BLaER1 (cell line): ENCODE data around the gene KCNH1.

Experiments
- H3K27ac ChIP-seq: shearing (Covaris generic); formaldehyde crosslinking; 2 replicates; pipeline ENCODE4 v1.8.1; 2022
- H3K27me3 ChIP-seq: shearing (Covaris generic); formaldehyde crosslinking; 2 replicates; pipeline ENCODE4 v1.8.1; 2022
- H3K36me3 ChIP-seq: shearing (Covaris generic); formaldehyde crosslinking; 2 replicates; pipeline ENCODE4 v1.8.1; 2022
- H3K4me1 ChIP-seq: shearing (Covaris generic); formaldehyde crosslinking; 2 replicates; pipeline ENCODE4 v1.8.1; 2022
- H3K4me2 ChIP-seq: shearing (Covaris generic); formaldehyde crosslinking; 2 replicates; pipeline ENCODE4 v1.8.1; 2022
- H3K4me3 ChIP-seq: shearing (Covaris generic); formaldehyde crosslinking; 2 replicates; pipeline ENCODE4 v1.8.1; 2022
- H3K9ac ChIP-seq: shearing (Covaris generic); formaldehyde crosslinking; 2 replicates; pipeline ENCODE4 v1.8.1; 2022
- H3K9me3 ChIP-seq: shearing (Covaris generic); formaldehyde crosslinking; 2 replicates; pipeline ENCODE4 v1.8.1; 2022
- H4K20me1 ChIP-seq: shearing (Covaris generic); formaldehyde crosslinking; 2 replicates; pipeline ENCODE4 v1.8.1; 2022
- Cebpa-rat ChIP-seq: shearing (Covaris generic); IDR thresholded peaks from 2 replicates; pipeline ENCODE4 v1.8.1; 2022

The KCNH1 gene

DNA sequence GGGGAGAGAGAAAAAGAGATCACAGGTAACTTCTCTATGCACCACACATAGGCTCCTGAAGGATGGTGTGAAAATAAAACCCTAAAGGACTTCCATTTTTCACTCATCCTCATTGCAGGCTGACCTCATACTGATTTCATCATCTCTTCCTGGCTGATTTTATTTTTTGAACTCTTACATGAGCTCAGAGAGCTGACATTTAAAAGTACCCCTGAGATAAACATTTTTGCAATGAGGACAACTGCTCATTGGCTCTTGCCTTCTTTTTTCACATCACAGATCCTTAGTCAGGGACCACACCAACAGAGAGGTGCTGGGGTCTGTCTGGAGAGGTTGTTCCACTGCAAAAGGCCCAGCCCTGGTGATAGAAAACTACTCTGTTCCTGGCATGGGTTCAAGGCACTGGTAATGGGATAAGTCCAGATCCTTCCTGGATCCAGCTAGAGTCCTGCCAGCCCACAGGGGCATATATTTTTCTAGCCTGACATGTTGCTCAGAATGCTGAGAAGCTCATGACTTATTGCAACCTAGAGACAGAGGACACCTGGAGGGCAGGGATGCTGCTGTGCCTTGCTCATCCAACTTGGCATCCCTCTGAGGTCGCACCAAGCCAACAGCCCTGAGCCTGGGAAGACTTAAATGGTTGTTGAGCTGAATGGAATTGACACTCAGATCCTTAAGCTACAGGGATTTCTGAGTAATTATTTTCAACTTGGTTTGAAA lies 445.3 kb downstream of the KCNH1 start:
- H3K9ac ChIP-seq = no peak overlapping the region
- no peak for TF ChIP-seq Cebpa-rat
- H4K20me1 ChIP-seq = no peaks in the 10 kb centered on the region

DNA sequence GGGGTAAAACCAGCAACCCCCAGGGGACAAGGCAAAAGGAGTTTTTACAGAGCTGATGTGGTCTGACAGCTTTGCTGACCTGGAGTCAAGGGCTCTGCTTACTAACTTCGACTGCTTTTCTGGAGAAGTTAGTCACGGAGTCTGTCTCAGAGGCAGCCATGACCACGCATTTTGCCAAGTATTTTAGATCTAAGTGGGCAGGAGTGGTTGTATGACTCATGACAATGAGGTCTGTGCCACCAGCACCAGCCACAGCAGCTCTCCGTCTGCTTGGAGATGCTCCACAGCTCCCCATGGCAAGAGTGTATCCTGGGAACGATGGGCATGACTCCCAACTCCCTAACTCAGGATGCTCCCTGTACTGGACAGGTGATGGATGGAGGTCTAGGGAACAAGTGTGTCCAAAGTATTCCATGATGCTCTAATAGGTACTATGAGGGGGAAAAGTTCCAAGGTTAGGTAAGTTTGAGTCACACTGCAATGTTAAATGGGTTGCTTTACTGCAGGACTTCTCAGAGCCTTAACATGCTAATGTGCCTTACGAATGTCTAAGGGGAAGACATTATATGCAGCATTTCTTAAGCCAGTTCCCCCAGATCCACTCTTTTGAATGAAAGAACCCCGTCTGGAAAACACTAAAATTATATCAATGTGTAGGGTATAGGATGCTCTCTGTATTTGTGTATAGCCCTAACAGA lies 446.2 kb downstream of the KCNH1 start:
- H3K4me2 ChIP-seq = no peak overlapping the region
- no peaks in the 10 kb centered on the region for H3K9me3 ChIP-seq
- H3K27ac ChIP-seq = no peak overlapping the region
- no peaks in the 10 kb centered on the region for H3K27me3 ChIP-seq
- no peak overlapping the region for H3K9ac ChIP-seq
- H3K4me1 ChIP-seq = peaks cover 19% of the 10 kb centered on the region
- no peaks in the 10 kb centered on the region for H3K36me3 ChIP-seq
- no peak for TF ChIP-seq Cebpa-rat
- no peaks in the 10 kb centered on the region for H4K20me1 ChIP-seq
- no peak overlapping the region for H3K4me3 ChIP-seq

More for the DNA sequence above, 445.3 kb downstream of the KCNH1 start:
- no peak overlapping the region for H3K27ac ChIP-seq
- no peaks in the 10 kb centered on the region for H3K27me3 ChIP-seq
- no peaks in the 10 kb centered on the region for H3K9me3 ChIP-seq
- H3K4me1 ChIP-seq = peaks cover 24% of the 10 kb centered on the region
- no peak overlapping the region for H3K4me3 ChIP-seq
- no peaks in the 10 kb centered on the region for H3K36me3 ChIP-seq
- no peak overlapping the region for H3K4me2 ChIP-seq

DNA sequence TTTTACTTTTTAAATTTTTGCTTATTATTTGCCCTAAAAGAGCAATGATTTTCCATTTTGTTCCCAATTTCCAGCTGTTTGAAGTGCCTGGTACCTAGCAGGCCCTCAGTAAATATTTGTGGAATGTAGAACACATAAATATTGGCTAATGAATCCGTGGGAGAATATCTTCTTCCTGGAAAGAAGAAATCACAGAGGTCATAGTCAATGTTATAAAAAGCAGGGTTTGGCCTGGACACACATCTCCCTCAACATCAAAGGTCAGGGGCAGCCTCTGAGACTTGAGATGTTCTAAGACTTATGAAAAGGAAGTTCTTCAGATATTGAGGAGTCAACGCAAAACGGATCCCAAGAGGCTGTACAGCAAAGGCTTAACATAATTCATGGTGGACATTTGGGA lies 447.1 kb downstream of the KCNH1 start:
- no peaks in the 10 kb centered on the region for H3K27me3 ChIP-seq
- no peak for TF ChIP-seq Cebpa-rat
- H3K9ac ChIP-seq = no peak overlapping the region
- H3K4me1 ChIP-seq = peaks cover 15% of the 10 kb centered on the region
- H3K36me3 ChIP-seq = no peaks in the 10 kb centered on the region
- no peak overlapping the region for H3K27ac ChIP-seq
- no peak overlapping the region for H3K4me3 ChIP-seq
- H4K20me1 ChIP-seq = no peaks in the 10 kb centered on the region
- no peaks in the 10 kb centered on the region for H3K9me3 ChIP-seq
- H3K4me2 ChIP-seq = no peak overlapping the region

DNA sequence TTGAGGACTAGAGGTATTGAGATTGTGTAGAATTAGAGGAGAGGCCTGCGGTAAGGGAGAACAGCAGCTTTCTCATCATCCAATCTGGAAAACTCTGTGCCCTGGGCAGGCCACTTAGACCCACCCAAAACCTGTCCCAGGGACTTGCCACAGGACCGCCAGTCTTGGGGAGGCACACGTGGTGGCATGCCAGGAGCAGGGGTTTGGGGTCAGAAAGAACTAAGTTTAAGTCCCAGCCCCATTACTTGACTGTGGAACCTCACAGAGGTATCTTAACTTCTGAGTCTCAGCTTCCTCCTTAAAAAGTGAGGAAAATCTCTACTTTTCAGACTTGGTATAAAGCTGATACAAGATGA lies 448.7 kb downstream of the KCNH1 start:
- no peak for TF ChIP-seq Cebpa-rat
- Histone ChIP-seq H3K9me3 (no peaks in the 10 kb centered on the region), H3K4me2 (no peak overlapping the region), H4K20me1 (no peaks in the 10 kb centered on the region), H3K27me3 (no peaks in the 10 kb centered on the region), H3K4me1 (peaks cover 15% of the 10 kb centered on the region), H3K4me3 (no peak overlapping the region), H3K27ac (no peak overlapping the region), H3K9ac (no peak overlapping the region), H3K36me3 (no peaks in the 10 kb centered on the region; the same call in 1 of the 2 replicates)

DNA sequence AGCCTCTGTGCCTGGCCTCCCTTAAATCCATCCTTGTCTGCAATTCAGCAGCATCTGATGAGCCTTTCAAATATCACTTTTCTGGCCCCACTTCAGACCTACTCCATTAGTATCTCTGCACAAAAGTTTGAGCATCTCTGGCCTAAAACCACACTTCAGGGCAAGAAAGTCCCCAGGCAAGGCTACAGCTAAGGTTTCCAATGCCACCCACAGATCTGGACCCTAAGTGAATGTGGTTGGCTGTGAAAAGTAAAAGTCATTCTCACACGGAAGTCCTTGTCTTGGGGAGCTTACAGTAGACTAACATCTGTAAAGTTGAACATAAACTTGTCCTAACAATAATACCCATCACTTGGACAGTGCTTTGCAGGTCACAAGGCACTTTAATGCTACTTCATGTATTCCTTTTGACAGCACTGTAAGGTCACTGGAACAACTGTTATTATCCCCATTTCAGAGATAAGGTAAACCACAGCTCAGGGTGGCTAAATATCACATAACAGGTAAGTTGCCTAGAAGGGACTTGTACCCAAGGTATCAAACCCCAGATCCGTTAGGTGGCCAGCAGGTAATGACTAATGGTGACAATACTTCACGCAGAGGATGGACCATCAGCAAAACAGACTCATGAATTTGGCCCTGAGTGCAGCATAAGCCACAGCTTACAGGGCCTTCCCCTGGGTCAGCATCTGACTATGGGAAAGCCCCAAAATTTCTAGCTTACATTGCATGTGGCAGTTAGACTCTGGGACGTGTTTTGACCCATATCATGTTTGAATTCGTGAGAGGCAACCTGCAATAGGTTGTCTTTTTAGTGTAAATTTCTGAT lies 449.3 kb downstream of the KCNH1 start:
- Histone ChIP-seq H3K4me2 (no peak overlapping the region), H3K9ac (no peak overlapping the region), H3K4me3 (no peak overlapping the region), H3K4me1 (peaks cover 15% of the 10 kb centered on the region), H4K20me1 (no peaks in the 10 kb centered on the region), H3K27me3 (no peaks in the 10 kb centered on the region), H3K9me3 (no peaks in the 10 kb centered on the region), H3K36me3 (no peaks in the 10 kb centered on the region; the same call in 1 of the 2 replicates), H3K27ac (no peak overlapping the region)
- no peak for TF ChIP-seq Cebpa-rat

DNA sequence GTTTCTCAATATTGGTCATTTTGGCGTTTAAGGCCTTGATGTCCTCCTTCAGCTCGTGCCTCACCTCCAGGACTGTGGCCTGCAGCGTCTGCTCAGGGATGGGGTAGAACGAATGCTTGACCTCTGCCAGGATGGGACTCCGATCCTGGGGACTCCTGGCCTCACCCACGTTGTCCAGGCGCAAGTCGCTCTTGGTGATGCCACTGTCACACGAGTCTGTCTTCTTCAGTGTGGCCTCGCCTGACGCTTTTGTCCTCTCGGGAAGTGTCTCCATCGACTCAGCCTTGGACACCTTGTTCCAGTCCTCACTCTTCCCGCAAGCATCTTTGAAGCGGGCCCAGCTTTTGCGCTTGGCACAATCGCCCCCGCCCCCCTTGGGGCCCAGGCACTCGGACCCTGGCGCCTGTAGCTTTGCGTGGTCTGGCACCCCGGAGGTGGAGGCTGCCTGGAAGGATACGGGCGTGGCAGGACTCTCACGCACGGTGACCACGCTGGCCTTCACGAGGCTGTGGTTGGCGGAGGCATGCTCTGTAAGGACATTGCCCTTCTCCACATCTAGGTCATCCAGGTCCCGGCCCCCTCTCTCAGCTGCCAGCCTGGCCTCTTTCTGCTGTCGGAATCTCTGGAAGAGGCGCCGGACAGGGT lies 450.4 kb downstream of the KCNH1 start:
- H3K9ac ChIP-seq = no peak overlapping the region
- H3K27me3 ChIP-seq = no peaks in the 10 kb centered on the region
- H4K20me1 ChIP-seq = no peaks in the 10 kb centered on the region
- no peak for TF ChIP-seq Cebpa-rat
- H3K36me3 ChIP-seq = no peaks in the 10 kb centered on the region; the same call in 1 of the 2 replicates
- no peak overlapping the region for H3K27ac ChIP-seq
- no peaks in the 10 kb centered on the region for H3K9me3 ChIP-seq
- no peak overlapping the region for H3K4me2 ChIP-seq
- H3K4me3 ChIP-seq = no peak overlapping the region
- H3K4me1 ChIP-seq = peaks cover 15% of the 10 kb centered on the region

DNA sequence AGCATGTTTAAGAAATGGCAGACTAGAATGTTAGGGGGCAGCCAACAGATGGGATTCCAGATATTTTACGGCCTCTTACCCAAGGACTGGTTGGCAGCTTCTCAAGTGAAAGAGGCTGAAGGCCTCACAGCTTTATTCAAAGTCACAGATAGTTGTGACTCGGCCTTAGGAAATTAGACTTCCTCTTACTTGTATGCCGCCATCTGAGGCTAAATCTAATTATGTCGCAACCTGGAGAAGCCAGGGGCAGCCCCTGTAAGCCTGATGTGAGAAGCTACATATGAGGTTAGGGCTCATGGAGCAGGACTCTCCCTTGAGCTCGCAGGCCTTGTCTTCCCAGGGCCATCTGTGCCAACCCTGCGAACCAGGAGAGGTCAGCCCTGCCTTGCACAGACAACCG lies 452.8 kb downstream of the KCNH1 start:
- Histone ChIP-seq H3K4me1 (peaks cover 7% of the 10 kb centered on the region), H4K20me1 (no peaks in the 10 kb centered on the region), H3K36me3 (no peaks in the 10 kb centered on the region; the same call in 1 of the 2 replicates), H3K9ac (no peak overlapping the region), H3K4me3 (no peak overlapping the region), H3K4me2 (no peak overlapping the region), H3K27ac (no peak overlapping the region), H3K27me3 (no peaks in the 10 kb centered on the region), H3K9me3 (no peaks in the 10 kb centered on the region)
- TF ChIP-seq Cebpa-rat = no peak

DNA sequence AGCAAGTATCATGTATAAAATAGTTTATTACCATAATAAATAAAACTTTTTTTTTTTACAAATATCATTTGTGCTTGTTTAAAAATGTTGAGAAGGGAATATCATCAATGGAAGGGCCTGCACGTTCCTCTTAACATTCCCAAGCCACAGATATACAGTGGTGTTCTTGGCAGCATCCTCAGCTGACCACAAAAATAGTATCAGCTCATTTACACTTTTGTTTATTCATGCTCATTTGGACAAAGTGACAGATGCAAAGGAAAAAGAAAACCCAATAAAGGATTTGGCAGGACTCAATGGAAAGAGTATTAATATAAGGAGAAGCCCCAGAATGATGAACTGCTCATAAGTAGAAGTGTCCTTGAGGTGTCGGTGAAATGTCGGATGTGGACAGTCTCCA lies 455.6 kb downstream of the KCNH1 start:
- H3K9ac ChIP-seq = no peak overlapping the region
- H3K4me2 ChIP-seq = no peak overlapping the region
- TF ChIP-seq Cebpa-rat = no peak

DNA sequence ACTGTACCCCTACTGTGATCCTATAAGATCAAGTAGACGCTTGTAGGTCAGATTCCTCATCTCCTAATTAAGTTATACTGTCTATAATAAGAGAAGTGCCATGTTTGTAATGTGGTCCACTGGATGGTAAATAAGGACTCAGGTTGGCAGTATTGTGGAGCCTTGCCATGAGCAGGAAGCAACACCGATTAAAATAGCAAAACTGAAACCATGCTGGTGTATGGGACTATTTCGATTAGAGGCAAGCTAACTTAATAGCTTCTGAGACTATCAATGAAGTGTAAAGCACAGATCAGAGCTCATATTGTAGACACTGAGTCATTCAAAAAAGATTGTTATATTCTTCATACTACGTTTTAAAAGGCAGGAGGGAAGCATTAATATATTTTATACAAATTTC lies 456.4 kb downstream of the KCNH1 start:
- Histone ChIP-seq H3K4me2 (no peak overlapping the region), H4K20me1 (no peaks in the 10 kb centered on the region), H3K27ac (no peak overlapping the region), H3K4me1 (no peaks in the 10 kb centered on the region), H3K4me3 (no peak overlapping the region), H3K9ac (no peak overlapping the region), H3K9me3 (no peaks in the 10 kb centered on the region), H3K27me3 (no peaks in the 10 kb centered on the region), H3K36me3 (no peaks in the 10 kb centered on the region; the same call in 1 of the 2 replicates)
- TF ChIP-seq Cebpa-rat = no peak

More for the DNA sequence above, 455.6 kb downstream of the KCNH1 start:
- Histone ChIP-seq H4K20me1 (no peaks in the 10 kb centered on the region), H3K4me1 (no peaks in the 10 kb centered on the region), H3K9me3 (no peaks in the 10 kb centered on the region), H3K36me3 (no peaks in the 10 kb centered on the region; the same call in 1 of the 2 replicates), H3K27me3 (no peaks in the 10 kb centered on the region), H3K4me3 (no peak overlapping the region), H3K27ac (no peak overlapping the region)
